ENCODE results near the gene PTPN4. TPM values are rescaled to one million over a fixed set of nuclear protein-coding genes. Genes with fewer than 3 reads are reported as not detected.

PTPN4 gene
- total and polyA plus RNA-seq, 2 experiments from 2014 or later, result 19.8 to 24.3 TPM

GRCh38 chr2:119941981-119942513, 182.3 kb downstream of the PTPN4 start:
- Histone ChIP-seq H3K79me2 (ENCODE audit: insufficient read depth) (no peaks in the 10 kb centered on the region), H3K4me3 (no peak overlapping the region), H3K9me3 (ENCODE audit: low read depth) (no peaks in the 10 kb centered on the region), H3K27ac (no peak overlapping the region), H2AFZ (no peak overlapping the region), H3K36me3 (ENCODE audit: low read depth) (peaks cover 9% of the 10 kb centered on the region; the same call in 1 of the 2 replicates), H3K9ac (no peak overlapping the region), H3K9me2 (ENCODE audit: insufficient read depth) (no peaks in the 10 kb centered on the region), H3K27me3 (replicated peaks; ENCODE audit: insufficient read depth) (no peaks in the 10 kb centered on the region), H3K4me1 (ENCODE audit: insufficient read depth) (no peaks in the 10 kb centered on the region), H3F3A (ENCODE audit: insufficient read depth) (no peaks in the 10 kb centered on the region), H4K20me1 (ENCODE audit: insufficient read depth) (no peaks in the 10 kb centered on the region), H3K4me2 (ENCODE audit: unreplicated experiment) (no peak overlapping the region)
- DNase-seq, result no peak
- TF ChIP-seq EZH2phosphoT487 (IDR thresholded peaks at IDR 0.05; ENCODE audit: insufficient read depth, low read depth) (no peak), EZH2 (IDR thresholded peaks at IDR 0.05; ENCODE audit: insufficient read depth, poor library complexity, severe bottlenecking) (no peak)
- in situ Hi-C loops (cut with MboI), result no loop called here
- WGBS, 2 experiments (ENCODE audit: low coverage in 1 of 2, low lambda C conversion rate in 2 of 2, missing lambda C conversion rate in 2 of 2), result 93 to 95% methylated on average over 3 of the region's 3 CpGs

DNA sequence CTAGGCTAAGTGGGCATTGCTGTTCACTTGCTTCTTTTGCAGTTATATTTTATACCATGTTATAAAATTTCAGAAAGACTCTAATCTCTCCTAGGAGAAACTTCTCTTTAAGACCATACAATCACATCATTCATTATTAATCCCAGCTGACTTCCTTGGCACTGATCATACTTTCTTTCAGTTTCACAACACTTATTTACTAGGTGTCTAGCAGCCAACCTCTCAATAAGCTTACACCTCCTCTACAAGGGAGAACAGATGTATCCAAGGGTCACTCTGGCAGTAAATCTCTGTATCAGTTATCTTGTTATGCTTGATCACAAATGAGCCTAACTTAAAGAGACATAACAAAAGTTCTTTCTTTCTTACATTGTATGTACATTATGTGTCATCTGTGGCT, 183.3 kb downstream of the PTPN4 start:
- H3K9me2 ChIP-seq (ENCODE audit: insufficient read depth), result no peaks in the 10 kb centered on the region
- H3K27me3 ChIP-seq (replicated peaks; ENCODE audit: insufficient read depth), result no peaks in the 10 kb centered on the region
- DNase-seq, result peak; percentile 1
- H3K9me3 ChIP-seq (ENCODE audit: low read depth), result no peaks in the 10 kb centered on the region
- no peaks in the 10 kb centered on the region for H3K79me2 ChIP-seq (ENCODE audit: insufficient read depth)
- no peak overlapping the region for H3K9ac ChIP-seq
- H4K20me1 ChIP-seq (ENCODE audit: insufficient read depth), result no peaks in the 10 kb centered on the region
- TF ChIP-seq EZH2 (IDR thresholded peaks at IDR 0.05; ENCODE audit: insufficient read depth, poor library complexity, severe bottlenecking), result no peak
- no peak for TF ChIP-seq EZH2phosphoT487 (IDR thresholded peaks at IDR 0.05; ENCODE audit: insufficient read depth, low read depth)
- in situ Hi-C loops (cut with MboI), result no loop called here
- H2AFZ ChIP-seq, result no peak overlapping the region
- H3K4me2 ChIP-seq (ENCODE audit: unreplicated experiment), result no peak overlapping the region
- H3K4me3 ChIP-seq, result no peak overlapping the region
- no peaks in the 10 kb centered on the region for H3F3A ChIP-seq (ENCODE audit: insufficient read depth)
- H3K27ac ChIP-seq, result no peak overlapping the region
- H3K36me3 ChIP-seq (ENCODE audit: low read depth), result peaks cover 17% of the 10 kb centered on the region; the same call in 1 of the 2 replicates
- no peaks in the 10 kb centered on the region for H3K4me1 ChIP-seq (ENCODE audit: insufficient read depth)

DNA sequence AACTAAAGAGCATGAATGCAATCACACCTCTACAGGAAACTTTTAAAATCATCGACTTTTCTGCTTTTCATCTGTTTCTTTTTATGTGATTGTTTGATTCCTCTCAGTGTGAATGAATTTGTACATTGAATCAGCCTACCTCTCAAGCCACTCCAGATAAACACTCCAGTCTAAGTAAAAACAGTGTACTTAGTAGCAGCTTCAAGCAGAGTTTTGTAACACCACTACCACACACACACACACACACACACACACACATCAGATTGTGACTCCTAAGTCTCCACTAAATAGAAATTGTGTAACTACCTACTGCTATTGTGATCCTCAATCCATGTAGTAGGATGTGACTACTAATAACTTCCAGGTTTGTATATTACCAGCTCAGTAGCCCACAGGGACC, 187.8 kb downstream of the PTPN4 start:
- Histone ChIP-seq H3K4me2 (ENCODE audit: unreplicated experiment) (no peak overlapping the region), H3K4me3 (no peak overlapping the region), H3K36me3 (ENCODE audit: low read depth) (peaks cover 17% of the 10 kb centered on the region; the same call in 1 of the 2 replicates), H3F3A (ENCODE audit: insufficient read depth) (no peaks in the 10 kb centered on the region), H3K9ac (no peak overlapping the region), H4K20me1 (ENCODE audit: insufficient read depth) (no peaks in the 10 kb centered on the region), H3K27ac (no peak overlapping the region), H3K79me2 (ENCODE audit: insufficient read depth) (no peaks in the 10 kb centered on the region), H3K9me2 (ENCODE audit: insufficient read depth) (no peaks in the 10 kb centered on the region), H3K27me3 (replicated peaks; ENCODE audit: insufficient read depth) (no peaks in the 10 kb centered on the region), H3K4me1 (ENCODE audit: insufficient read depth) (no peaks in the 10 kb centered on the region), H2AFZ (no peak overlapping the region), H3K9me3 (ENCODE audit: low read depth) (no peaks in the 10 kb centered on the region)
- 88 to 100% methylated on average over 1 of the region's 1 CpG for WGBS, 2 experiments (ENCODE audit: low coverage in 1 of 2, low lambda C conversion rate in 2 of 2, missing lambda C conversion rate in 2 of 2)
- no peak for TF ChIP-seq EZH2phosphoT487 (IDR thresholded peaks at IDR 0.05; ENCODE audit: insufficient read depth, low read depth)
- TF ChIP-seq EZH2 (IDR thresholded peaks at IDR 0.05; ENCODE audit: insufficient read depth, poor library complexity, severe bottlenecking), result no peak
- no peak for DNase-seq
- in situ Hi-C loops (cut with MboI), result no loop called here

GRCh38 chr2:119950966-119951365, 191.2 kb downstream of the PTPN4 start:
- H3K4me1 ChIP-seq (ENCODE audit: insufficient read depth), result no peaks in the 10 kb centered on the region
- no peaks in the 10 kb centered on the region for H4K20me1 ChIP-seq (ENCODE audit: insufficient read depth)
- H3K79me2 ChIP-seq (ENCODE audit: insufficient read depth), result no peaks in the 10 kb centered on the region
- no peaks in the 10 kb centered on the region for H3K9me3 ChIP-seq (ENCODE audit: low read depth)
- no peaks in the 10 kb centered on the region for H3F3A ChIP-seq (ENCODE audit: insufficient read depth)
- no peak overlapping the region for H3K9ac ChIP-seq
- H3K27ac ChIP-seq, result no peak overlapping the region
- H3K36me3 ChIP-seq (ENCODE audit: low read depth), result peaks cover 16% of the 10 kb centered on the region; the same call in 1 of the 2 replicates
- TF ChIP-seq EZH2phosphoT487 (IDR thresholded peaks at IDR 0.05; ENCODE audit: insufficient read depth, low read depth) (no peak), EZH2 (IDR thresholded peaks at IDR 0.05; ENCODE audit: insufficient read depth, poor library complexity, severe bottlenecking) (no peak)
- in situ Hi-C loops (cut with MboI), result no loop called here
- no peak overlapping the region for H2AFZ ChIP-seq
- H3K9me2 ChIP-seq (ENCODE audit: insufficient read depth), result no peaks in the 10 kb centered on the region
- no peak overlapping the region for H3K4me3 ChIP-seq
- H3K27me3 ChIP-seq (replicated peaks; ENCODE audit: insufficient read depth), result no peaks in the 10 kb centered on the region
- WGBS, 2 experiments (ENCODE audit: low coverage in 1 of 2, low lambda C conversion rate in 2 of 2, missing lambda C conversion rate in 2 of 2), result 95 to 98% methylated on average over 2 of the region's 2 CpGs
- H3K4me2 ChIP-seq (ENCODE audit: unreplicated experiment), result no peak overlapping the region
- DNase-seq, result no peak
